ENCODE data around the gene MAP3K9. TPM values are rescaled to one million over a fixed set of nuclear protein-coding genes. Genes with fewer than 3 reads are reported as not detected.

The MAP3K9 gene
- total RNA-seq (2022; extraction: Qiagen RNA extraction; ENCODE audit: low read depth), result 3.9 to 5.1 TPM (median 4.7 TPM) in 5 replicates

GRCh38 chr14:70809225-70810219, at the start of gene MAP3K9:
Gene MAP3K9, minus strand, starts transcription at chr14:70809513. Its CDS starts 342 bp downstream, at chr14:70809171.

Other genes starting within 250 kb of the MAP3K9 start
- gene MED6, start 208.9 kb downstream of the MAP3K9 start, total RNA-seq (2022; extraction: Qiagen RNA extraction; ENCODE audit: low read depth), result 42.4 to 55.2 TPM (median 46.5 TPM) in 5 replicates
- 1.8 to 2.1 TPM (median 2.0 TPM) in 5 replicates for gene TTC9, start 167.6 kb downstream of the MAP3K9 start, total RNA-seq (2022; extraction: Qiagen RNA extraction; ENCODE audit: low read depth)
- gene PCNX1, start 97.9 kb upstream of the MAP3K9 start, total RNA-seq (2022; extraction: Qiagen RNA extraction; ENCODE audit: low read depth), result 10.7 to 17.1 TPM (median 14.9 TPM) in 5 replicates